Ovary (tissue), 3 donors: ENCODE results near the gene MXD3.

Source experiments
- EP300 ChIP-seq: sonication (generic); formaldehyde crosslinking; IDR thresholded peaks from one replicate; pipeline ENCODE4 v1.6.1; 2017; ENCODE audit warnings: antibody characterized with exemption
- POLR2A ChIP-seq: fragments of 450-650 bp; IDR thresholded peaks from one replicate; pipeline ENCODE4 v1.6.1; 2017; ENCODE audit warnings: antibody characterized with exemption, mild to moderate bottlenecking, moderate library complexity
- TF ChIP-seq, protein P1 (sequence below), 3 donors: fragments of 450-650 bp in 2 of 3; fragments of 200-600 bp in 1 of 3; IDR thresholded peaks; one replicate each; pipeline versions ENCODE4 v1.5.1 to v1.8.0; 2016 to 2022; ENCODE audit warnings: antibody characterized with exemption in 3 of 3, mild to moderate bottlenecking in 1 of 3
- donor health status: DM: no; HTN: no; CAD: no.

DNA sequence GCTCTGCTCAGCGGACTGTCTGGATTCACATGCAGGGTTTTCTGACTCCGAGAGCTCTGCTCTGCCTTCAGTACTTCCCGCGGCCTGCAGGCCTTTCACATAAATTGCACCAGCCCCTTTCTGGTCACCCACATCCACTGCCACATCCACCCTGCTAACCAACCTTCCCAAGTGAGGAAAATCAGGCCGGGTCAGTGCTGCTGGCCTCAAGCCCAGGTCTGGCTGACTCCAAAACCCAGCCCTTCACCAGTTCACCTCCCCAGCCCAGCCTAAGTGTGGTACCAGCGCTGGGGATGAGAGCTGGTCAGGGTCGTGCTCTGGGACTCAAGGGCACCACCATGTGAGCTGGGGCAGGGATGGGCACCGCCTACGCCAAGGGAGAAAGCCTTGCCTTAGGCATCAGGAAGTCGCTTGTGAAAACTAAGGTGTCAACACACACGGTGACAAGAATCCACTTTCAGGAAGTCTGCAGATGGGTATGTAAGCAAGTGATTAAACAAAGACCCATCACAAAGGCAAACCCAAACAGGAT is 27.5 kb upstream of the MXD3 start:
- no peak for TF ChIP-seq POLR2A
- TF ChIP-seq, protein P1, sequence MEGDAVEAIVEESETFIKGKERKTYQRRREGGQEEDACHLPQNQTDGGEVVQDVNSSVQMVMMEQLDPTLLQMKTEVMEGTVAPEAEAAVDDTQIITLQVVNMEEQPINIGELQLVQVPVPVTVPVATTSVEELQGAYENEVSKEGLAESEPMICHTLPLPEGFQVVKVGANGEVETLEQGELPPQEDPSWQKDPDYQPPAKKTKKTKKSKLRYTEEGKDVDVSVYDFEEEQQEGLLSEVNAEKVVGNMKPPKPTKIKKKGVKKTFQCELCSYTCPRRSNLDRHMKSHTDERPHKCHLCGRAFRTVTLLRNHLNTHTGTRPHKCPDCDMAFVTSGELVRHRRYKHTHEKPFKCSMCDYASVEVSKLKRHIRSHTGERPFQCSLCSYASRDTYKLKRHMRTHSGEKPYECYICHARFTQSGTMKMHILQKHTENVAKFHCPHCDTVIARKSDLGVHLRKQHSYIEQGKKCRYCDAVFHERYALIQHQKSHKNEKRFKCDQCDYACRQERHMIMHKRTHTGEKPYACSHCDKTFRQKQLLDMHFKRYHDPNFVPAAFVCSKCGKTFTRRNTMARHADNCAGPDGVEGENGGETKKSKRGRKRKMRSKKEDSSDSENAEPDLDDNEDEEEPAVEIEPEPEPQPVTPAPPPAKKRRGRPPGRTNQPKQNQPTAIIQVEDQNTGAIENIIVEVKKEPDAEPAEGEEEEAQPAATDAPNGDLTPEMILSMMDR (IDR thresholded peaks at IDR 0.05): no peak
- TF ChIP-seq EP300: no peak
